ENCODE data around the gene OSBPL2. TPM values are rescaled to one million over a fixed set of nuclear protein-coding genes. Genes with fewer than 3 reads are reported as not detected.

Gene OSBPL2
- total RNA-seq, 1 donor from 2014 or later: 25.0 TPM

- peaks cover 49 to 64% of the 10 kb centered on the region in 2 donors for H3K36me3 ChIP-seq
- no peak overlapping the region for H3K4me3 ChIP-seq
- TF ChIP-seq CTCF (IDR thresholded peaks at IDR 0.05): no peak
- no peak overlapping the region for H3K27ac ChIP-seq
- H3K4me1 ChIP-seq: no peaks in the 10 kb centered on the region
- intact Hi-C loops (cut with DNase I): no loop called here
- H3K9me3 ChIP-seq: no peaks in the 10 kb centered on the region
- H3K27me3 ChIP-seq: no peaks in the 10 kb centered on the region
- DNase-seq (ENCODE audit: low spot score in 2 of 2): no peak
Observed at GRCh38 chr20:62268228-62268900, 30.0 kb downstream of the OSBPL2 start.

DNA sequence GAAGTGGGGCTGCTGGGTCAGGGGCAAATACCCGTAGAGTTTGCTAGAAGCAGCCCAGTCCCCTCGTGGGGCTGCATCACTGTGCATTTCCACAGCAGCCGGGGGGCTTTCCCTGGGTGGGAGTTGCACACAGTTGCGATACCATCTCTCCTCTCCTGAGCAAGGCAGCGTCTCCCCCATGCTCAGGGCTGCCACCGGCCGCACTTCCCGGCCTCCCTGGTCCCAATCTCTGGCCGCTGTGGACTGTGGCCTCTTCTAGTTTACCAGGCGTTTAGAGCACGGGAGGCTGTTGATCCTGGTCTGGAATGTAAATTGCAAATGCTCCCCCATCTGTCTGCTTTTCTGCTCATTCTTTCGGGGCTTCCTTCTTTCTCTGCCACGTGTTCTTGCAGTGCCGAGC lies 31.1 kb downstream of the OSBPL2 start:
- intact Hi-C loops (cut with DNase I): no loop called here
- no peaks in the 10 kb centered on the region for H3K27me3 ChIP-seq
- TF ChIP-seq CTCF (IDR thresholded peaks at IDR 0.05): no peak
- no peak overlapping the region for H3K4me3 ChIP-seq
- no peak for DNase-seq (ENCODE audit: low spot score in 2 of 2)
- no peaks in the 10 kb centered on the region for H3K4me1 ChIP-seq
- H3K36me3 ChIP-seq: peaks cover 49 to 64% of the 10 kb centered on the region in 2 donors
- no peaks in the 10 kb centered on the region for H3K9me3 ChIP-seq
- H3K27ac ChIP-seq: no peak overlapping the region

- intact Hi-C loops (cut with DNase I): no loop called here
- H3K9me3 ChIP-seq: no peaks in the 10 kb centered on the region
- H3K4me1 ChIP-seq: no peaks in the 10 kb centered on the region
- no peak for TF ChIP-seq CTCF (IDR thresholded peaks at IDR 0.05)
- H3K36me3 ChIP-seq: peaks cover 44 to 63% of the 10 kb centered on the region in 2 donors
- no peak overlapping the region for H3K27ac ChIP-seq
- no peak overlapping the region for H3K4me3 ChIP-seq
- H3K27me3 ChIP-seq: no peaks in the 10 kb centered on the region
- DNase-seq (ENCODE audit: low spot score in 2 of 2): no peak
Observed at GRCh38 chr20:62269871-62270270, 31.6 kb downstream of the OSBPL2 start.

DNA sequence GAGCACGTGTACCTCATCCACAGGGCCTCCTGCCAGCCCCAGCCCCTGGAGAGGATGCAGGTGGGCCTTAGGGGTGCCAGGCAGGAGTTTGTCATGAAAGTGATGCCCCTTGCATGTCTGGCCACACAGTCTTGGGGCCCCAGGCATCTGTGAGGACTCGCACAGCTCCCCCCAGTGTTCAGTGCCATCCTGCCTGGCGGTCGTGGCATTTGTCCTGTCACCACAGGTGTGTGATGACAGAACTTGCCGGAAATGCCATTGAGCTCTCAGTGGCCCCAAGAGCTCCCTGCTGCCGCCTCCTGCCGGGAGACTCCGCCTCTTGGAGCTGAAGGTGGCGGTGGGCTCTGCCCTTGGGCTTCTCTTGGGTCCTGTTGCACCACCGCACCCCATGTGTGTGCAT lies 33.9 kb downstream of the OSBPL2 start:
- Histone ChIP-seq H3K27me3 (no peaks in the 10 kb centered on the region), H3K4me1 (no peaks in the 10 kb centered on the region), H3K27ac (no peak overlapping the region), H3K36me3 (peaks cover 46 to 57% of the 10 kb centered on the region in 2 donors), H3K9me3 (no peaks in the 10 kb centered on the region), H3K4me3 (no peak overlapping the region)
- intact Hi-C loops (cut with DNase I): no loop called here
- TF ChIP-seq CTCF (IDR thresholded peaks at IDR 0.05): no peak
- DNase-seq (ENCODE audit: low spot score in 2 of 2): no peak

GRCh38 chr20:62273416-62273815 lies 35.1 kb downstream of the OSBPL2 start:
- Histone ChIP-seq H3K36me3 (peaks cover 46 to 54% of the 10 kb centered on the region in 2 donors), H3K27ac (no peak overlapping the region), H3K4me3 (no peak overlapping the region), H3K9me3 (no peaks in the 10 kb centered on the region), H3K27me3 (no peaks in the 10 kb centered on the region), H3K4me1 (no peaks in the 10 kb centered on the region)
- DNase-seq (ENCODE audit: low spot score in 2 of 2): no peak
- TF ChIP-seq CTCF (IDR thresholded peaks at IDR 0.05): no peak
- intact Hi-C loops (cut with DNase I): no loop called here
